GM12878 (cell line): ENCODE data around the gene MAP3K5. TPM values are rescaled to one million over a fixed set of nuclear protein-coding genes. Genes with fewer than 3 reads are reported as not detected.
A peak's percentile ranks its signal among the peaks of the same experiment; 100 is the strongest.

Source experiments
- ASH2L ChIP-seq: fragments of 300-600, 200-600 bp; sonication (generic); IDR thresholded peaks from 2 replicates; pipeline ENCODE4 v1.6.1; 2017; ENCODE audit warnings: low read depth, mild to moderate bottlenecking, borderline replicate concordance
- BMI1 ChIP-seq: fragments of 450-650 bp; IDR thresholded peaks from 2 replicates; pipeline ENCODE4 v1.6.1; 2016; ENCODE audit warnings: mild to moderate bottlenecking, moderate library complexity, borderline replicate concordance
- CBX3 ChIP-seq: fragments of 200-600 bp; sonication (generic); IDR thresholded peaks from 2 replicates; pipeline ENCODE4 v1.6.1; 2016; ENCODE audit warnings: low read depth, borderline replicate concordance
- EP300 ChIP-seq, 2 experiments: fragments of 150-350 bp in 1 of 2; IDR thresholded peaks; 2 replicates each; pipeline ENCODE4 v1.6.1; 2011 to 2012; ENCODE audit warnings: low read depth in 2 of 2, low read length in 2 of 2, borderline replicate concordance in 1 of 2, improper control_type of control experiment in 1 of 2, inconsistent platforms in 1 of 2; ENCODE audit not compliant: control insufficient read depth in 1 of 2
- ESRRA ChIP-seq: IDR thresholded peaks from 2 replicates; pipeline ENCODE4 v1.6.1; 2012; ENCODE audit warnings: mild to moderate bottlenecking, low read length, improper control_type of control experiment
- FOS ChIP-seq: IDR thresholded peaks from 3 replicates; pipeline ENCODE4 v1.6.1; 2011; ENCODE audit warnings: borderline replicate concordance; ENCODE audit not compliant: insufficient read length; ENCODE audit errors: extremely low read depth
- GATAD2B ChIP-seq: fragments of 450-650 bp; conservative IDR thresholded peaks from 2 replicates; pipeline ENCODE4 v1.6.1; 2017; ENCODE audit warnings: low read depth, mild to moderate bottlenecking, moderate library complexity
- HDAC6 ChIP-seq: fragments of 200-600 bp; sonication (generic); IDR thresholded peaks from one replicate; pipeline ENCODE4 v1.8.0; 2017; ENCODE audit warnings: antibody characterized with exemption; ENCODE audit not compliant: unreplicated experiment
- MYC ChIP-seq: IDR thresholded peaks from 2 replicates; pipeline ENCODE4 v1.6.1; 2011; ENCODE audit warnings: mild to moderate bottlenecking, low read length, moderate library complexity, inconsistent platforms; ENCODE audit not compliant: insufficient read depth, insufficient replicate concordance, insufficient read length, severe bottlenecking
- NBN ChIP-seq: fragments of 450-650 bp; IDR thresholded peaks from 2 replicates; pipeline ENCODE4 v1.6.1; 2016
- NR2C1 ChIP-seq: fragments of 450-650 bp; IDR thresholded peaks from 2 replicates; pipeline ENCODE4 v1.6.1; 2017; ENCODE audit warnings: antibody characterized with exemption, mild to moderate bottlenecking, moderate library complexity
- PAX5 ChIP-seq: IDR thresholded peaks from 2 replicates; pipeline ENCODE4 v1.6.1; 2011; ENCODE audit warnings: low read depth, low read length, borderline replicate concordance
- POLR2A ChIP-seq: IDR thresholded peaks from 2 replicates; pipeline ENCODE4 v1.6.1; 2011; ENCODE audit warnings: low read depth, mild to moderate bottlenecking, low read length
- RB1 ChIP-seq: fragments of 450-650 bp; formaldehyde crosslinking; IDR thresholded peaks from 2 replicates; pipeline ENCODE4 v1.6.1; 2017; ENCODE audit warnings: mild to moderate bottlenecking, borderline replicate concordance
- RCOR1 ChIP-seq: conservative IDR thresholded peaks from 2 replicates; pipeline ENCODE4 v1.6.1; 2012; ENCODE audit warnings: low read depth, low read length, improper control_type of control experiment
- RELA ChIP-seq: fragments of 450-650 bp; IDR thresholded peaks from 2 replicates; pipeline ENCODE4 v1.8.0; 2014; ENCODE audit warnings: borderline replicate concordance; ENCODE audit not compliant: partially characterized antibody
- SKIL ChIP-seq: fragments of 450-650 bp; IDR thresholded peaks from 2 replicates; pipeline ENCODE4 v1.6.1; 2017; ENCODE audit warnings: mild to moderate bottlenecking, low read depth, inconsistent platforms; ENCODE audit not compliant: poor library complexity, severe bottlenecking
- SREBF2 ChIP-seq: IDR thresholded peaks from 2 replicates; pipeline ENCODE4 v1.6.1; 2012; ENCODE audit warnings: mild to moderate bottlenecking, low read length
- STAT1 ChIP-seq: fragments of 450-650 bp; conservative IDR thresholded peaks from 2 replicates; pipeline ENCODE4 v1.6.1; 2014; ENCODE audit warnings: antibody characterized with exemption, mild to moderate bottlenecking
- TBL1XR1 ChIP-seq: IDR thresholded peaks from 2 replicates; pipeline ENCODE4 v1.6.1; 2012; ENCODE audit warnings: low read depth, low read length, improper control_type of control experiment
- YY1 ChIP-seq: IDR thresholded peaks from 2 replicates; pipeline ENCODE4 v1.6.1; 2011; ENCODE audit warnings: low read depth, mild to moderate bottlenecking, low read length
- polyA plus RNA-seq, 11 experiments: library from polyadenylated mRNA; depleted of rRNA in 4 of 11; unstranded in 6 of 11; stranded (reverse) in 5 of 11; fragments of >200 nt; fragmentation: Nextera tagmentation in 4 of 11; fragmentation: Illumina TruSeq in 1 of 11; extraction: Ambion mirVana in 4 of 11; extraction: Trizol in 1 of 11; gene quantifications; 1 replicate in 1 of 11; 2 replicates in 10 of 11; pipeline versions ENCODE4 v1.2.1 to v1.2.3, GENCODE V29; 2011 to 2016; ENCODE audit warnings: inconsistent platforms in 2 of 11, missing spikeins in 2 of 11, low read depth in 1 of 11
- total RNA-seq, 4 experiments: library from RNA; depleted of rRNA in 3 of 4; stranded (reverse); fragments of >200 nt in 3 of 4; fragmentation: Illumina TruSeq in 1 of 4; extraction: Trizol in 1 of 4; gene quantifications; 2 replicates each; pipeline versions ENCODE4 v1.2.1 to v1.2.3, GENCODE V29; 2013 to 2021
- TF ChIP-seq, protein P1 (sequence below): IDR thresholded peaks from 2 replicates; pipeline ENCODE4 v1.6.1; 2011; ENCODE audit warnings: low read depth, mild to moderate bottlenecking, low read length, moderate library complexity, borderline replicate concordance; ENCODE audit errors: extremely low read depth
- TF ChIP-seq, protein P2 (sequence below): fragments of 450-650 bp; IDR thresholded peaks from 2 replicates; pipeline ENCODE4 v1.6.1; 2017; ENCODE audit warnings: antibody characterized with exemption, mild to moderate bottlenecking, moderate library complexity

MAP3K5 gene
- total and polyA plus RNA-seq, 10 of the 15 experiments (the other 5 are each of a cell fraction or from before 2014, with no cell fraction given), result 5.4 to 34.3 (median 26.4) TPM

- TF ChIP-seq ESRRA, result no peak
- TF ChIP-seq, protein P1, sequence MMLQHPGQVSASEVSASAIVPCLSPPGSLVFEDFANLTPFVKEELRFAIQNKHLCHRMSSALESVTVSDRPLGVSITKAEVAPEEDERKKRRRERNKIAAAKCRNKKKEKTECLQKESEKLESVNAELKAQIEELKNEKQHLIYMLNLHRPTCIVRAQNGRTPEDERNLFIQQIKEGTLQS, result no peak
- TF ChIP-seq GATAD2B, result peak; percentile 65; the same call in 1 of the 2 replicates
- TF ChIP-seq ASH2L, result no peak
- no peak for TF ChIP-seq STAT1
- no peak for TF ChIP-seq HDAC6
- TF ChIP-seq FOS, result no peak
- no peak for TF ChIP-seq SREBF2
- no peak for TF ChIP-seq NR2C1
- no peak; the same call in 1 of the 2 replicates for TF ChIP-seq PAX5
- no peak for TF ChIP-seq RELA
- TF ChIP-seq MYC, result no peak
- TF ChIP-seq RCOR1, result 0 out of 2 replicates have a peak, but pooled peaks have one; percentile 37
- TF ChIP-seq EP300 (IDR thresholded peaks at IDR 0.05; ENCODE audit: borderline replicate concordance in 1 of 2, control insufficient read depth in 1 of 2, low read depth in 2 of 2, low read length in 2 of 2), result peak; percentile 59 to 76; a peak in 3 of 4 replicates
- TF ChIP-seq, protein P2, sequence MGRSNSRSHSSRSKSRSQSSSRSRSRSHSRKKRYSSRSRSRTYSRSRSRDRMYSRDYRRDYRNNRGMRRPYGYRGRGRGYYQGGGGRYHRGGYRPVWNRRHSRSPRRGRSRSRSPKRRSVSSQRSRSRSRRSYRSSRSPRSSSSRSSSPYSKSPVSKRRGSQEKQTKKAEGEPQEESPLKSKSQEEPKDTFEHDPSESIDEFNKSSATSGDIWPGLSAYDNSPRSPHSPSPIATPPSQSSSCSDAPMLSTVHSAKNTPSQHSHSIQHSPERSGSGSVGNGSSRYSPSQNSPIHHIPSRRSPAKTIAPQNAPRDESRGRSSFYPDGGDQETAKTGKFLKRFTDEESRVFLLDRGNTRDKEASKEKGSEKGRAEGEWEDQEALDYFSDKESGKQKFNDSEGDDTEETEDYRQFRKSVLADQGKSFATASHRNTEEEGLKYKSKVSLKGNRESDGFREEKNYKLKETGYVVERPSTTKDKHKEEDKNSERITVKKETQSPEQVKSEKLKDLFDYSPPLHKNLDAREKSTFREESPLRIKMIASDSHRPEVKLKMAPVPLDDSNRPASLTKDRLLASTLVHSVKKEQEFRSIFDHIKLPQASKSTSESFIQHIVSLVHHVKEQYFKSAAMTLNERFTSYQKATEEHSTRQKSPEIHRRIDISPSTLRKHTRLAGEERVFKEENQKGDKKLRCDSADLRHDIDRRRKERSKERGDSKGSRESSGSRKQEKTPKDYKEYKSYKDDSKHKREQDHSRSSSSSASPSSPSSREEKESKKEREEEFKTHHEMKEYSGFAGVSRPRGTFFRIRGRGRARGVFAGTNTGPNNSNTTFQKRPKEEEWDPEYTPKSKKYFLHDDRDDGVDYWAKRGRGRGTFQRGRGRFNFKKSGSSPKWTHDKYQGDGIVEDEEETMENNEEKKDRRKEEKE, result no peak
- TF ChIP-seq TBL1XR1, result peak; percentile 41; the same call in 1 of the 2 replicates
- no peak for TF ChIP-seq RB1
- no peak for TF ChIP-seq CBX3
- TF ChIP-seq SKIL, result peak; percentile 58
- peak; percentile 30 for TF ChIP-seq NBN
- no peak; the same call in 1 of the 2 replicates for TF ChIP-seq BMI1
- no peak for TF ChIP-seq YY1
- no peak; the same call in 1 of the 2 replicates for TF ChIP-seq POLR2A
These were observed 27.7 kb downstream of the MAP3K5 start (continued) for GRCh38 chr6:136764517-136764993.
